Activated T-cell treated with anti-CD3 and anti-CD28 coated beads for 24 hours (primary cell): ENCODE measurements around the gene RAB43.

Experiments
- DNase-seq: peaks from one replicate; pipeline ENCODE4 v3.0.0-alpha.2; 2020; ENCODE audit warnings: low read depth

RAB43 gene

GRCh38 chr3:129060276-129061022 lies 61.2 kb downstream of the RAB43 start, which contains the start of gene GP9:
Gene GP9 (plus strand): TSS chr3:129060779. CDS start chr3:129061740, 961 bp downstream.
- DNase-seq, result no peak

- DNase-seq, result no peak
These were observed 62.2 kb downstream of the RAB43 start for GRCh38 chr3:129059311-129059958.

GRCh38 chr3:129058441-129059200 lies 63.0 kb downstream of the RAB43 start:
- no peak for DNase-seq

GRCh38 chr3:129057249-129057648 lies 64.4 kb downstream of the RAB43 start:
- DNase-seq, result no peak

- DNase-seq, result no peak
These were observed 65.0 kb downstream of the RAB43 start for GRCh38 chr3:129056451-129057173.

- DNase-seq, result no peak
These were observed 66.9 kb downstream of the RAB43 start for GRCh38 chr3:129054605-129055104.

GRCh38 chr3:129052675-129053074 lies 68.9 kb downstream of the RAB43 start:
- no peak for DNase-seq

GRCh38 chr3:129051871-129052340 lies 69.7 kb downstream of the RAB43 start:
- DNase-seq, result no peak

- DNase-seq, result no peak
These were observed 70.9 kb downstream of the RAB43 start for GRCh38 chr3:129050556-129051295.

- no peak for DNase-seq
These were observed 74.1 kb downstream of the RAB43 start for GRCh38 chr3:129047553-129047839.

GRCh38 chr3:129046732-129047552 lies 74.7 kb downstream of the RAB43 start:
- no peak for DNase-seq

GRCh38 chr3:129046037-129046731 lies 75.4 kb downstream of the RAB43 start:
- DNase-seq, result no peak

- no peak for DNase-seq
These were observed 75.9 kb downstream of the RAB43 start for GRCh38 chr3:129045675-129046036.

- DNase-seq, result no peak
These were observed 80.9 kb downstream of the RAB43 start for GRCh38 chr3:129040579-129041300.

- no peak for DNase-seq
These were observed 81.6 kb downstream of the RAB43 start for GRCh38 chr3:129040039-129040336.

- no peak for DNase-seq
These were observed 82.1 kb downstream of the RAB43 start for GRCh38 chr3:129039271-129040038.

- DNase-seq, result no peak
These were observed 83.3 kb downstream of the RAB43 start for GRCh38 chr3:129038121-129038855.
